Smooth muscle cell (in vitro differentiated cells): Measurements from ENCODE around the gene BCCIP. TPM values are rescaled to one million over a fixed set of nuclear protein-coding genes. Genes with fewer than 3 reads are reported as not detected.

Experiments used
- DNase-seq: peaks from one replicate; lab custom pipeline; 2025; ENCODE audit not compliant: unreplicated experiment; lab: John Stamatoyannopoulos, UW
- H2AFZ ChIP-seq: fragments of 200-600 bp; sonication (generic); 2 replicates; pipeline ENCODE4 v1.6.0; 2016; ENCODE audit warnings: antibody characterized with exemption, low read depth, mild to moderate bottlenecking
- H3F3A ChIP-seq: fragments of 200-600 bp; sonication (generic); 2 replicates; pipeline ENCODE4 v1.6.0; 2017; ENCODE audit warnings: antibody characterized with exemption, low read depth
- H3K27ac ChIP-seq: fragments of 200-600 bp; sonication (generic); 2 replicates; pipeline ENCODE4 v1.5.1; 2016; ENCODE audit warnings: low read depth, mild to moderate bottlenecking
- H3K27me3 ChIP-seq: fragments of 200-600 bp; sonication (generic); 2 replicates; pipeline ENCODE4 v1.6.1; 2016; ENCODE audit warnings: low read depth, mild to moderate bottlenecking
- H3K36me3 ChIP-seq: fragments of 200-600 bp; sonication (generic); 2 replicates; pipeline ENCODE4 v1.5.1; 2016; ENCODE audit warnings: low read depth
- H3K4me1 ChIP-seq: fragments of 200-600 bp; sonication (generic); 2 replicates; pipeline ENCODE4 v1.5.1; 2016; ENCODE audit warnings: low read depth
- H3K4me2 ChIP-seq: fragments of 200-600 bp; sonication (generic); 2 replicates; pipeline ENCODE4 v1.6.0; 2016; ENCODE audit warnings: mild to moderate bottlenecking
- H3K4me3 ChIP-seq: fragments of 200-600 bp; sonication (generic); 2 replicates; pipeline ENCODE4 v1.5.1; 2016; ENCODE audit warnings: mild to moderate bottlenecking
- H3K79me2 ChIP-seq: fragments of 200-600 bp; sonication (generic); 2 replicates; pipeline ENCODE4 v1.6.0; 2016; ENCODE audit warnings: low read depth, mild to moderate bottlenecking
- H3K9ac ChIP-seq: fragments of 200-600 bp; sonication (generic); 2 replicates; pipeline ENCODE4 v1.6.0; 2016; ENCODE audit warnings: low read depth
- H3K9me3 ChIP-seq: fragments of 200-600 bp; sonication (generic); replicated peaks from 2 replicates; pipeline ENCODE4 v1.5.1; 2016; ENCODE audit warnings: low read depth
- H4K20me1 ChIP-seq: fragments of 200-600 bp; sonication (generic); 2 replicates; pipeline ENCODE4 v1.6.0; 2016; ENCODE audit warnings: low read depth
- CTCF ChIP-seq: fragments of 200-600 bp; sonication (generic); IDR thresholded peaks from 2 replicates; pipeline ENCODE4 v1.5.1; 2017; ENCODE audit warnings: borderline replicate concordance, mild to moderate bottlenecking, antibody characterized with exemption; ENCODE audit not compliant: insufficient read depth, poor library complexity, severe bottlenecking
- WGBS: methylation state at CpG from one replicate; pipeline ENCODE4 v1.1.7; 2016; ENCODE audit warnings: low lambda C conversion rate; 5-methylcytosine and 5-hydroxymethylcytosine counted together
- polyA plus RNA-seq: library from polyadenylated mRNA; unstranded; fragments of >200 nt; fragmentation: Nextera tagmentation; extraction: Ambion mirVana; gene quantifications from 2 replicates; pipeline ENCODE4 v1.2.1, GENCODE V29; 2016
- total RNA-seq: library from RNA; depleted of rRNA; stranded (reverse); fragments of >200 nt; gene quantifications from 2 replicates; pipeline ENCODE4 v1.2.3, GENCODE V29; 2014

BCCIP gene
- total and polyA plus RNA-seq, 2 experiments from 2014 or later: 55.3 to 87.5 TPM

DNA sequence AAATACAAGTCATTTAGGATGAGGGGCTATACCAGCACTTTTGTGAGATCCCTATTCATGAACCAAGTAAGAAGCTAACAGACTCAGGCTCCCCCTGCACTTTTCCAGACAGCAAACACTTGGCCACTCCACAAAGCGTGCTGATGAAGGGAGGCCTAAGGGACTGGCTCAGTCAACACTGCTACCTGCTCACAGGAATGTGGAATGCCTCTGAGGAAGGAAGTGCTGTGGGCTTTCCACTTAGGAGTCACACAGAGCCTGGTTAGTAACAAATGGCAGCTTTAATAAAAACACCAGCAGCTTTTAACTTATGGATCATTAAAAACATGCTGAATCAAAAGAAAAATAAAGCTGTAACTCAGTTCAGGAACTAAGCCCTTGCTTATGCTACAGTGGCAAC, 15.3 kb upstream of the BCCIP start:
- Histone ChIP-seq H3K9ac (no peak overlapping the region), H3K27ac (no peak overlapping the region), H3K9me3 (no peaks in the 10 kb centered on the region), H2AFZ (no peak overlapping the region), H4K20me1 (no peaks in the 10 kb centered on the region), H3K4me2 (no peak overlapping the region), H3K4me3 (no peak overlapping the region), H3K79me2 (no peaks in the 10 kb centered on the region), H3K27me3 (no peaks in the 10 kb centered on the region), H3K36me3 (peaks cover 22% of the 10 kb centered on the region), H3K4me1 (no peaks in the 10 kb centered on the region), H3F3A (no peaks in the 10 kb centered on the region)
- no peak for TF ChIP-seq CTCF
- no peak for DNase-seq
- 100% methylated on average over 1 of the region's 1 CpG for WGBS

GRCh38 chr10:125811251-125811650, 12.1 kb upstream of the BCCIP start:
- Histone ChIP-seq H3K9me3 (no peaks in the 10 kb centered on the region), H3K4me1 (no peaks in the 10 kb centered on the region), H4K20me1 (no peaks in the 10 kb centered on the region), H3K4me3 (no peak overlapping the region), H3K36me3 (peaks cover 22% of the 10 kb centered on the region), H3K79me2 (no peaks in the 10 kb centered on the region), H3K4me2 (no peak overlapping the region), H3F3A (no peaks in the 10 kb centered on the region), H3K27me3 (no peaks in the 10 kb centered on the region), H2AFZ (no peak overlapping the region), H3K9ac (no peak overlapping the region), H3K27ac (no peak overlapping the region)
- no peak for DNase-seq
- WGBS: 67% methylated on average over 1 of the region's 1 CpG
- no peak for TF ChIP-seq CTCF

DNA sequence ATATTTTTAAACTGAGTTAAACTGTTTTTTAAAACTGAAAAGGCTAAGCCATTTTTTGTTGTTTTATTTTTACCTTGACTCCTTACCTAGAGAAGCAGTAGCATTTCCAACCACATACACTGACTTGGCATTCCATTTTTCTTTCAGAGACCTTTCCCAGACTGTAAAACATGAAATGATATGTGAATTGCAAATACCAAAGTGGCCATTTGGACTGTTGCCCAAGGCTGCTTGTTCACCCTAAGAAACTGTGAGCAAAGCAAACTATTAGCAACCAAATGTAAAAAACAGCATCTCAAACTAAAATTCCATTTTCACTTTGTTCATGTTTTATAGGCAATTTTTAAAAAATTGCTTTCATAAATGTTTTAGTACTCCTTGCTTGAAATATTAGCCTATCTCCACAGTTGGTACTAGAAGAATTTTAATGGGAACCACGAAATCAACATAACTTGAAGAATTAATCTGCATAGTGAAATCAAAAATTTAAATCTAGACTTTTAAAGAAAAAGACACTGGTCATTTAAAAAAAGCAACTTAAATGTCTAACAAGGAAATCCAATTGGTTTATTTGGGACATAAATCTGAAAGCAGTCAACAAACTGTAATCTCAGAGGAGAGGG, 11.1 kb upstream of the BCCIP start:
- H3K9me3 ChIP-seq: no peaks in the 10 kb centered on the region
- H4K20me1 ChIP-seq: no peaks in the 10 kb centered on the region
- H3K4me3 ChIP-seq: no peak overlapping the region
- H3K27me3 ChIP-seq: no peaks in the 10 kb centered on the region
- no peak overlapping the region for H3K27ac ChIP-seq
- peaks cover 16% of the 10 kb centered on the region for H3K36me3 ChIP-seq
- H3F3A ChIP-seq: no peaks in the 10 kb centered on the region
- WGBS: 95% methylated on average over 1 of the region's 1 CpG
- H3K9ac ChIP-seq: no peak overlapping the region
- TF ChIP-seq CTCF: no peak
- H3K4me2 ChIP-seq: no peak overlapping the region
- H2AFZ ChIP-seq: no peak overlapping the region
- no peaks in the 10 kb centered on the region for H3K4me1 ChIP-seq
- H3K79me2 ChIP-seq: no peaks in the 10 kb centered on the region
- no peak for DNase-seq

DNA sequence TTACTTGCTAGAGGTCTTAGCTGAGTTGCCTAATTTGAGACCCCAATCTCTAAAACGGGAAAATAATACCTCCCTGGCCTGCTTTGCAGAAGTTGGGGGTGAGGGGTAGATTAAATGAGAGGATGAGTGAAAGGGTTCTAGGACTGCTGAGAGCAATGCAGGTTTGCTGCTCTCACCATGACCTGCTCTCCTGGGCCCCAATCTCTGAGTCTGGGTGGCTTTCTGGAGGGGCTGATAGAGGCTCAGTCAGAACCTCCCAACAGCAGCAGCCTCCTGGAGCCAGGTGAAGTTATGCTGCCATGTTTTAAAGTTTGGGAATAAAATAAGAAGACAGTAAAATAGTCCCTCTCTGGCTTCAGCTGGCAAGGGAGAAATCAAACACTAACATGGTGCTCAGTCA, 7.6 kb upstream of the BCCIP start:
- no peaks in the 10 kb centered on the region for H3K79me2 ChIP-seq
- H3K9me3 ChIP-seq: no peaks in the 10 kb centered on the region
- no peak for TF ChIP-seq CTCF
- no peak overlapping the region for H3K27ac ChIP-seq
- no peak overlapping the region for H3K9ac ChIP-seq
- H2AFZ ChIP-seq: no peak overlapping the region
- WGBS: 71% methylated on average over 1 of the region's 1 CpG
- H3F3A ChIP-seq: no peaks in the 10 kb centered on the region
- no peak for DNase-seq
- H4K20me1 ChIP-seq: no peaks in the 10 kb centered on the region
- peaks cover 7% of the 10 kb centered on the region for H3K36me3 ChIP-seq
- no peak overlapping the region for H3K4me2 ChIP-seq
- H3K27me3 ChIP-seq: no peaks in the 10 kb centered on the region
- H3K4me1 ChIP-seq: no peaks in the 10 kb centered on the region
- H3K4me3 ChIP-seq: no peak overlapping the region
